Stomach (tissue), 4 donors: Measurements from ENCODE around the gene LGMN.

Source experiments
- CTCF ChIP-seq, 7 experiments: fragments of 450-650 bp in 4 of 7; fragments of 200-600 bp in 3 of 7; sonication (generic) in 3 of 7; IDR thresholded peaks; one replicate each; pipeline ENCODE4 v1.5.1; 2016 to 2019; ENCODE audit warnings: antibody characterized with exemption in 7 of 7, control low read depth in 2 of 7, mild to moderate bottlenecking in 1 of 7
- EP300 ChIP-seq: sonication (generic); formaldehyde crosslinking; IDR thresholded peaks from one replicate; pipeline ENCODE4 v1.6.1; 2017; ENCODE audit warnings: antibody characterized with exemption
- POLR2A ChIP-seq, 4 donors: fragments of 450-650 bp; IDR thresholded peaks; one replicate each; pipeline ENCODE4 v1.6.1; 2016; ENCODE audit warnings: antibody characterized with exemption in 4 of 4, control low read depth in 2 of 4, mild to moderate bottlenecking in 1 of 4, moderate library complexity in 1 of 4
- POLR2AphosphoS5 ChIP-seq, 3 donors: sonication (generic); formaldehyde crosslinking; IDR thresholded peaks; one replicate each; pipeline ENCODE4 v1.6.1; 2016; ENCODE audit warnings: antibody characterized with exemption in 3 of 3

DNA sequence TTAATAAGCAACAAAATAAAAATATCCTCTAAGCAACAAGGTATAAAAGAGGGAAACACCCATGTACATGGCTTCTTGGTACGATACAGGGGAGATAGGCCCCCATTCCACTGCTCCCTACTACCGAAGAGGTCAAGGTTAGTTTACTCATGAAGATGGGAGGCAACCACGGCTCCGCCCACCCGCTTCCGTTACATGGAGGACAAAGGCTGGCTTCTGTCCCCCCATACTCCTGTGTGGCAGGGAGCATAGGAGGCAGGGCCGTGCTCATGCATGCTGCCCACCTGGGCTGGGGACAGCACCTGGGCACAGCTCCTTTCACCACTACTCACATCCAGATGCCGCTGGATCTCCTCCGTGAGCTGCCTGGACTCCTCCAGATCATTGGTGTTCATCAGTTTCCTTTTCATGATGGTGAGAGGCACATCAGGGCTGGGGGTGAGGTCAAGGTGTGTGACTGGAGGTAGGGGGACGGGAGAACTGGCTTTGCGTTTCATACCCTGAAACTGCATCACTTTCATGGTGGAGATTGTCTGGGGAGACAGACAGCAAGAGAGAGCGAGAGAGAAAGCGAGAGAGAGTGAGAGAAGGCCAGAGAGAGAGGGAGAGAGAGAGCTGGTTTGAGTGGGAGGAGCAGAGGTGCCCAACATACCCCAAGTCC lies 39.0 kb downstream of the LGMN start:
- TF ChIP-seq CTCF (IDR thresholded peaks at IDR 0.05) (no peak), POLR2A (IDR thresholded peaks at IDR 0.05) (no peak), POLR2AphosphoS5 (IDR thresholded peaks at IDR 0.05) (no peak), EP300 (no peak)
